A549 treated with RU486 at 1 μM for 4 hours (cell line): ENCODE data around the gene BAAT. TPM values are rescaled to one million over a fixed set of nuclear protein-coding genes. Genes with fewer than 3 reads are reported as not detected.

Source experiments
- total RNA-seq: library from RNA; stranded (reverse); fragments of 200-300 nt; extraction: Qiagen RNA extraction; gene quantifications from 5 replicates; pipeline ENCODE4 v1.2.3, GENCODE V29; 2022; ENCODE audit warnings: low read depth

Gene BAAT
- total RNA-seq: 0.31 to 0.72 TPM (median 0.47 TPM) in 5 replicates

GRCh38 chr9:101384873-101385536 lies at the start of gene BAAT:
BAAT (minus strand) TSS chr9:101385006; CDS start chr9:101371404, 13,602 bp downstream.

GRCh38 chr9:101398068-101398929 lies 13.5 kb upstream of the BAAT start, which contains the start of the genes MRPL50 and ZNF189:
MRPL50 (minus strand) TSS chr9:101398618; CDS start chr9:101398592, 26 bp downstream.
ZNF189 (plus strand) TSS chr9:101398851; CDS start chr9:101399157, 306 bp downstream.

Other genes starting within 250 kb of the BAAT start
- 11.7 to 22.0 TPM (median 15.1 TPM) in 5 replicates for gene MRPL50, start 13.6 kb upstream of the BAAT start, total RNA-seq
- gene ZNF189, start 13.8 kb upstream of the BAAT start, total RNA-seq: 4.7 to 8.4 TPM (median 6.6 TPM) in 5 replicates
- gene ALDOB, start 50.8 kb upstream of the BAAT start, total RNA-seq: not detected in 5 replicates
- gene RNF20, start 148.8 kb upstream of the BAAT start, total RNA-seq: 20.4 to 24.3 TPM (median 22.8 TPM) in 5 replicates
- not detected in 5 replicates for gene PPP3R2, start 210.0 kb upstream of the BAAT start, total RNA-seq